ENCODE data around the gene OR51G2. TPM values are rescaled to one million over a fixed set of nuclear protein-coding genes. Genes with fewer than 3 reads are reported as not detected.

Gene OR51G2
- total RNA-seq, 1 experiment from 2014 or later = not detected

GRCh38 chr11:4881860-4882500, 37.2 kb downstream of the OR51G2 start, which contains the start of gene OR51T1:
Gene OR51T1 (plus strand): TSS chr11:4881900. CDS start chr11:4881900, 0 bp downstream.
- Mint-ChIP-seq H3K36me3 (no peaks in the 10 kb centered on the region), H3K4me1 (no peaks in the 10 kb centered on the region), H3K9me3 (no peaks in the 10 kb centered on the region), H3K27me3 (ENCODE audit: low read depth) (no peaks in the 10 kb centered on the region; the same call in none of the 2 replicates), H3K4me3 (no peak within 1 kb of the TSS), H3K27ac (no peak within 1 kb of the TSS)
- ATAC-seq (no peak), DNase-seq (ENCODE audit: low spot score) (no peak)
- TF ChIP-seq HMGXB4 (CRISPR knock-in tag; IDR thresholded peaks at IDR 0.05) (no peak), USF1 (CRISPR knock-in tag; IDR thresholded peaks at IDR 0.05) (no peak), CREB1 (CRISPR knock-in tag; IDR thresholded peaks at IDR 0.05) (no peak), NR1H2 (CRISPR knock-in tag; IDR thresholded peaks at IDR 0.05) (no peak), KAT7 (CRISPR knock-in tag; IDR thresholded peaks at IDR 0.05; ENCODE audit: borderline replicate concordance) (no peak), NFE2L1 (CRISPR knock-in tag; IDR thresholded peaks at IDR 0.05) (no peak), JAZF1 (CRISPR knock-in tag; IDR thresholded peaks at IDR 0.05) (no peak), SMAD3 (CRISPR knock-in tag; IDR thresholded peaks at IDR 0.05; ENCODE audit: borderline replicate concordance) (no peak), RELA (CRISPR knock-in tag; IDR thresholded peaks at IDR 0.05; ENCODE audit: borderline replicate concordance) (no peak), TP53 (CRISPR knock-in tag; IDR thresholded peaks at IDR 0.05) (no peak), ZNF281 (CRISPR knock-in tag; IDR thresholded peaks at IDR 0.05) (no peak), ERG (CRISPR knock-in tag; IDR thresholded peaks at IDR 0.05) (no peak), ZMAT4 (CRISPR knock-in tag; IDR thresholded peaks at IDR 0.05) (no peak), GABPB1 (CRISPR knock-in tag; IDR thresholded peaks at IDR 0.05) (no peak), NFYB (CRISPR knock-in tag; conservative IDR thresholded peaks at IDR 0.05; ENCODE audit: low read depth) (no peak)
- POLR2A ChIA-PET = no interaction called here
- CTCF ChIA-PET = no interaction called here

GRCh38 chr11:4881188-4881587, 38.0 kb downstream of the OR51G2 start:
- CTCF ChIA-PET = no interaction called here
- TF ChIP-seq ZNF396 (CRISPR knock-in tag; IDR thresholded peaks at IDR 0.05; ENCODE audit: borderline replicate concordance) (no peak), PRDM15 (CRISPR knock-in tag; IDR thresholded peaks at IDR 0.05) (no peak), SOX15 (CRISPR knock-in tag; IDR thresholded peaks at IDR 0.05) (no peak), SMAD3 (CRISPR knock-in tag; IDR thresholded peaks at IDR 0.05; ENCODE audit: borderline replicate concordance) (no peak), ZNF317 (CRISPR knock-in tag; IDR thresholded peaks at IDR 0.05; ENCODE audit: borderline replicate concordance, low read depth) (no peak), ETV6 (CRISPR knock-in tag; IDR thresholded peaks at IDR 0.05) (no peak), PRRX2 (CRISPR knock-in tag; IDR thresholded peaks at IDR 0.05) (no peak)

More at GRCh38 chr11:4881188-4881587, 38.0 kb downstream of the OR51G2 start:
- POLR2A ChIA-PET = no interaction called here
- Mint-ChIP-seq H3K9me3 (no peaks in the 10 kb centered on the region), H3K36me3 (no peaks in the 10 kb centered on the region), H3K27me3 (ENCODE audit: low read depth) (no peaks in the 10 kb centered on the region; the same call in none of the 2 replicates), H3K27ac (no peak overlapping the region), H3K4me3 (no peak overlapping the region), H3K4me1 (no peaks in the 10 kb centered on the region)
- DNase-seq (ENCODE audit: low spot score) (no peak), ATAC-seq (no peak)

Measured in WTC11 (cell line).